SK-N-SH (cell line): ENCODE measurements around the gene ZBTB3. TPM values are rescaled to one million over a fixed set of nuclear protein-coding genes. Genes with fewer than 3 reads are reported as not detected.

Experiments
- CTCF ChIA-PET: fragments of 300-600, 350-600 bp; formaldehyde crosslinking; extraction: SDS; loops from one replicate; lab custom pipeline; 2021; lab: Yijun Ruan, JAX
- POLR2A ChIA-PET: fragments of 350-600 bp; sonication (Branson Sonifier 250); formaldehyde crosslinking; extraction: SDS; loops from one replicate; lab custom pipeline; 2020; ENCODE audit warnings: antibody characterized with exemption, inconsistent platforms; lab: Yijun Ruan, JAX
- DNase-seq: peaks from one replicate; pipeline ENCODE4 v3.0.0; 2012
- H2AFZ ChIP-seq: fragments of 200-600 bp; sonication (generic); 2 replicates; pipeline ENCODE4 v1.8.1; 2016; ENCODE audit warnings: antibody characterized with exemption, mild to moderate bottlenecking, low read depth
- H3F3A ChIP-seq: fragments of 200-600 bp; sonication (generic); replicated peaks from 2 replicates; pipeline ENCODE3; 2016; ENCODE audit warnings: antibody characterized with exemption, mild to moderate bottlenecking; ENCODE audit not compliant: insufficient read depth
- H3K27ac ChIP-seq, 2 experiments: fragments of 200-500 bp in 1 of 2; fragments of 200-600 bp in 1 of 2; sonication (Bioruptor generic) in 1 of 2; sonication (generic), shearing (Covaris generic) in 1 of 2; 2 replicates each; pipeline versions ENCODE4 v1.5.1 to v1.6.1; 2014 to 2016; ENCODE audit warnings: low read depth in 2 of 2, inconsistent platforms in 1 of 2, low read length in 1 of 2, mild to moderate bottlenecking in 1 of 2, mixed read lengths in 1 of 2
- H3K27me3 ChIP-seq: fragments of 200-600 bp; sonication (generic), shearing (Covaris generic); 2 replicates; pipeline ENCODE4 v1.6.1; 2016; ENCODE audit warnings: mixed run types; ENCODE audit not compliant: insufficient read depth
- H3K36me3 ChIP-seq, 2 experiments: fragments of 200-500 bp in 1 of 2; fragments of 200-600 bp in 1 of 2; sonication (Bioruptor generic) in 1 of 2; sonication (generic) in 1 of 2; replicated peaks in 1 of 2; 2 replicates each; pipeline versions ENCODE3 to v1.5.1; 2014 to 2016; ENCODE audit warnings: low read length in 1 of 2, mild to moderate bottlenecking in 1 of 2; ENCODE audit not compliant: insufficient read depth in 2 of 2, control insufficient read depth in 1 of 2
- H3K4me1 ChIP-seq, 2 experiments: fragments of 200-500 bp in 1 of 2; fragments of 200-600 bp in 1 of 2; sonication (Bioruptor generic) in 1 of 2; sonication (generic), shearing (Covaris generic) in 1 of 2; 2 replicates each; pipeline versions ENCODE4 v1.5.1 to v1.6.1; 2014 to 2016; ENCODE audit warnings: low read depth in 1 of 2, low read length in 1 of 2, mixed run types in 1 of 2; ENCODE audit not compliant: insufficient read depth in 2 of 2, control insufficient read depth in 1 of 2
- H3K4me2 ChIP-seq: fragments of 200-600 bp; sonication (generic), shearing (Covaris generic); 2 replicates; pipeline ENCODE4 v1.6.1; 2017; ENCODE audit warnings: mixed run types
- H3K4me3 ChIP-seq, 2 experiments: fragments of 200-500 bp in 1 of 2; fragments of 200-600 bp in 1 of 2; sonication (Bioruptor generic) in 1 of 2; sonication (generic), shearing (Covaris generic) in 1 of 2; 2 replicates each; pipeline versions ENCODE4 v1.5.1 to v1.8.1; 2014 to 2016; ENCODE audit warnings: low read depth in 2 of 2, inconsistent platforms in 1 of 2, low read length in 1 of 2, mild to moderate bottlenecking in 1 of 2, mixed read lengths in 1 of 2, moderate library complexity in 1 of 2
- H3K79me2 ChIP-seq: fragments of 200-600 bp; sonication (generic); 2 replicates; pipeline ENCODE4 v1.8.1; 2017; ENCODE audit warnings: mild to moderate bottlenecking; ENCODE audit not compliant: insufficient read depth
- H3K9ac ChIP-seq: fragments of 200-600 bp; sonication (generic); 2 replicates; pipeline ENCODE4 v1.6.1; 2017; ENCODE audit warnings: mixed run types
- H3K9me2 ChIP-seq: fragments of 200-600 bp; sonication (generic); 2 replicates; pipeline ENCODE4 v1.6.1; 2017; ENCODE audit warnings: mixed run types
- H3K9me3 ChIP-seq: fragments of 200-600 bp; sonication (generic); 2 replicates; pipeline ENCODE4 v1.6.1; 2017; ENCODE audit warnings: mixed run types, mild to moderate bottlenecking, moderate library complexity
- H4K20me1 ChIP-seq: fragments of 200-600 bp; sonication (generic); 2 replicates; pipeline ENCODE4 v1.6.1; 2017; ENCODE audit warnings: mild to moderate bottlenecking, mixed run types; ENCODE audit not compliant: insufficient read depth
- GATA2 ChIP-seq: sonication (generic); formaldehyde crosslinking; IDR thresholded peaks from 2 replicates; pipeline ENCODE4 v1.5.0; 2020; ENCODE audit warnings: mild to moderate bottlenecking, missing genetic modification reagents
- NFIC ChIP-seq: IDR thresholded peaks from 2 replicates; pipeline ENCODE4 v1.4.0; 2012; ENCODE audit warnings: borderline replicate concordance
- RAD21 ChIP-seq: IDR thresholded peaks from 2 replicates; pipeline ENCODE4 v1.6.1; 2012; ENCODE audit warnings: mild to moderate bottlenecking, low read length
- WGBS: methylation state at CpG from one replicate; pipeline ENCODE4 v1.1.6; 2017; ENCODE audit warnings: low lambda C conversion rate; 5-methylcytosine and 5-hydroxymethylcytosine counted together
- polyA plus RNA-seq, 3 experiments: library from polyadenylated mRNA; depleted of rRNA; stranded (reverse); fragments of >200 nt; gene quantifications; 2 replicates each; pipeline ENCODE4 v1.2.3, GENCODE V29; 2012
- TF ChIP-seq, protein P1 (sequence below): IDR thresholded peaks from 2 replicates; pipeline ENCODE4 v1.4.0; 2012; ENCODE audit warnings: low read depth, borderline replicate concordance
- TF ChIP-seq, protein P2 (sequence below): fragments of 150-350 bp; IDR thresholded peaks from 2 replicates; pipeline ENCODE4 v1.6.1; 2017; ENCODE audit warnings: antibody characterized with exemption, low read length, low read depth, borderline replicate concordance
- TF ChIP-seq, protein P3 (sequence below): IDR thresholded peaks from 2 replicates; pipeline ENCODE4 v1.4.0; 2012; ENCODE audit warnings: low read depth

Gene ZBTB3
- polyA plus RNA-seq, 1 of the 3 experiments (the other 2 are of a cell fraction), result 2.1 TPM

DNA sequence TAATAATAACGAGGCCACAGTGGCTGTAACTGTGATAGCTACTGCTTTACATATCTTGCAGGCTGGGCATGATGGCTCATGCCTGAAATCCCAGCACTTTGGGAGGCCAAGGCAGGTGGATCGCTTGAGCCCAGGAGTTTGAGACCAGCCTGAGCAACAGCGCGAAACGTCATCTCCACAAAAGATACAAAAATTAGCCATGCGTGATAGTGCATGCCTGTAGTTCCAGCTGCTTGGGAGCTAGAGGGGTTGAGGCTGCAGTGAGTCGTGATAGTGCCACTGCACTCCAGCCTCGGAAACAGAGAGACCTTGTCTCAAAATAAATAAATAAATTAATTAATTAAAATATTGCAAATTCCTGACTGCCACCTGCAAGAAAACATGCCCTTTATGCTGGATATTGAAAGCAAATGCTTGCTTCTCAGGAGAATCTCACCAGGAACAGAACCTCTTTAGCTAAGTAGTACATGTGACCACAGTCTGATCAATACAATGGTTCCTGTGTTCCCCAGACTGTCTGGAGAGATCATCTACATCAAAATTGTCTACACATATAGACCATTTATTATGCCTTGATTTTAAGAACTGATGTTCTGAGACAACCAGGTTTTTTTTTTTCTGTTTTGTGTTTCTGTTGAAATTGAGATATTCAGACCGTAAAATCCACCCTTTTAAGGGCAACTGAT, 6.3 kb downstream of the ZBTB3 start:
- no peak overlapping the region for H3K9ac ChIP-seq
- no peaks in the 10 kb centered on the region for H3K27me3 ChIP-seq
- peaks cover 0 to 3% of the 10 kb centered on the region in 2 experiments; a peak in 1 of 4 replicates for H3K4me1 ChIP-seq
- TF ChIP-seq NFIC, result no peak
- TF ChIP-seq RAD21, result no peak
- TF ChIP-seq, protein P1, sequence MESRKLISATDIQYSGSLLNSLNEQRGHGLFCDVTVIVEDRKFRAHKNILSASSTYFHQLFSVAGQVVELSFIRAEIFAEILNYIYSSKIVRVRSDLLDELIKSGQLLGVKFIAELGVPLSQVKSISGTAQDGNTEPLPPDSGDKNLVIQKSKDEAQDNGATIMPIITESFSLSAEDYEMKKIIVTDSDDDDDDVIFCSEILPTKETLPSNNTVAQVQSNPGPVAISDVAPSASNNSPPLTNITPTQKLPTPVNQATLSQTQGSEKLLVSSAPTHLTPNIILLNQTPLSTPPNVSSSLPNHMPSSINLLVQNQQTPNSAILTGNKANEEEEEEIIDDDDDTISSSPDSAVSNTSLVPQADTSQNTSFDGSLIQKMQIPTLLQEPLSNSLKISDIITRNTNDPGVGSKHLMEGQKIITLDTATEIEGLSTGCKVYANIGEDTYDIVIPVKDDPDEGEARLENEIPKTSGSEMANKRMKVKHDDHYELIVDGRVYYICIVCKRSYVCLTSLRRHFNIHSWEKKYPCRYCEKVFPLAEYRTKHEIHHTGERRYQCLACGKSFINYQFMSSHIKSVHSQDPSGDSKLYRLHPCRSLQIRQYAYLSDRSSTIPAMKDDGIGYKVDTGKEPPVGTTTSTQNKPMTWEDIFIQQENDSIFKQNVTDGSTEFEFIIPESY, result no peak
- TF ChIP-seq GATA2 (CRISPR knock-in tag), result no peak
- H4K20me1 ChIP-seq, result no peaks in the 10 kb centered on the region
- ChIA-PET CTCF (interaction anchor here (1.0 to 1.7 kb wide), 3 partner anchors 14 to 39 kb away, joined by 3 to 7 read pairs (median 3); no protein-coding TSS in a partner anchor), POLR2A (interaction anchor here (0.6 to 1.2 kb wide), 2 partner anchors 14 to 20 kb away, joined by 3 read pairs; partner anchors contain the start of gene POLR2G)
- H3K4me2 ChIP-seq, result no peak overlapping the region
- no peaks in the 10 kb centered on the region for H3K9me2 ChIP-seq
- peaks cover 0 to 9% of the 10 kb centered on the region in 2 experiments for H3K36me3 ChIP-seq
- WGBS, result 93% methylated on average over 9 of the region's 9 CpGs
- DNase-seq, result no peak
- peaks cover 19% of the 10 kb centered on the region for H3F3A ChIP-seq
- H3K27ac ChIP-seq, result peak overlapping the region in 1 of 2 experiments; percentile 20; a peak in 1 of 4 replicates
- no peak overlapping the region for H3K4me3 ChIP-seq
- H2AFZ ChIP-seq, result no peak overlapping the region
- H3K9me3 ChIP-seq, result no peaks in the 10 kb centered on the region
- H3K79me2 ChIP-seq, result peaks cover 25% of the 10 kb centered on the region; the same call in 1 of the 2 replicates

DNA sequence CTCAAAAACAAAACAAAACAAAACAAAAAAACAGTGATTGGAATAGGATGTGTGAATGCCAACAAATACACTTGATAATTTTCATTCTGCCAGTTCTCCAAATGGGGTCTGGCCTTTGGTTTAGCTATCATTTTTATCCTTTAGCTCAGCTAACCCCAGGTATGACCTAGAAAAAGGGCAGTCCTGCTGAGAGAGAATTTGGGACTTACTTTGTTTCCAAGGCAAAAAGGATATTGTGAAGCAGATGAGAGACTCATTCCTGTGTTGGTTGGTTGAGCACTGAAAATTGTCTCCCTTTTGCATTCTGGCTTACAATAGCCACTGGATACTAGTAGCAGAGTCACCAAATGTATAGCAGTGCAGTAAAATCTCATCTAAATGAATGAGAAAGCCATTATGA, 16.8 kb downstream of the ZBTB3 start:
- H3K36me3 ChIP-seq, result peaks cover 23 to 49% of the 10 kb centered on the region in 2 experiments
- peaks cover 37% of the 10 kb centered on the region for H3F3A ChIP-seq
- no peak overlapping the region for H3K4me3 ChIP-seq
- H2AFZ ChIP-seq, result no peak overlapping the region
- TF ChIP-seq, protein P2, sequence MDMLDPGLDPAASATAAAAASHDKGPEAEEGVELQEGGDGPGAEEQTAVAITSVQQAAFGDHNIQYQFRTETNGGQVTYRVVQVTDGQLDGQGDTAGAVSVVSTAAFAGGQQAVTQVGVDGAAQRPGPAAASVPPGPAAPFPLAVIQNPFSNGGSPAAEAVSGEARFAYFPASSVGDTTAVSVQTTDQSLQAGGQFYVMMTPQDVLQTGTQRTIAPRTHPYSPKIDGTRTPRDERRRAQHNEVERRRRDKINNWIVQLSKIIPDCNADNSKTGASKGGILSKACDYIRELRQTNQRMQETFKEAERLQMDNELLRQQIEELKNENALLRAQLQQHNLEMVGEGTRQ, result no peak
- TF ChIP-seq, protein P3, sequence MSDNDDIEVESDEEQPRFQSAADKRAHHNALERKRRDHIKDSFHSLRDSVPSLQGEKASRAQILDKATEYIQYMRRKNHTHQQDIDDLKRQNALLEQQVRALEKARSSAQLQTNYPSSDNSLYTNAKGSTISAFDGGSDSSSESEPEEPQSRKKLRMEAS, result no peak
- H4K20me1 ChIP-seq, result no peaks in the 10 kb centered on the region
- H3K79me2 ChIP-seq, result peaks cover 33% of the 10 kb centered on the region
- H3K9me3 ChIP-seq, result no peaks in the 10 kb centered on the region
- no peaks in the 10 kb centered on the region for H3K9me2 ChIP-seq
- ChIA-PET POLR2A (interaction anchor here (1.4 kb wide), 1 partner anchor 50 kb away, joined by 3 read pairs; the partner anchor contains the start of gene TMEM179B), CTCF (interaction anchor here (1.2 kb wide), 1 partner anchor 49 kb away, joined by 5 read pairs; no protein-coding TSS in a partner anchor)
- no peaks in the 10 kb centered on the region for H3K27me3 ChIP-seq
- no peak overlapping the region for H3K4me2 ChIP-seq
- H3K27ac ChIP-seq, result no peak overlapping the region
- DNase-seq, result no peak
- H3K4me1 ChIP-seq, result no peaks in the 10 kb centered on the region
- no peak overlapping the region for H3K9ac ChIP-seq
